Tibial artery (tissue), 4 donors: ENCODE measurements around the gene MLLT1.

Experiments used
- DNase-seq, 2 donors: peaks; one replicate each; pipeline ENCODE4 v3.0.0-alpha.2; 2019
- H3K27ac ChIP-seq, 2 donors: fragments of 200-600 bp; sonication (generic) in 1 of 2; 1 replicate in 1 of 2; 2 replicates in 1 of 2; pipeline ENCODE4 v1.5.1; 2018 to 2019; ENCODE audit warnings: mild to moderate bottlenecking in 1 of 2
- H3K27me3 ChIP-seq, 2 donors: fragments of 200-600 bp; sonication (generic) in 1 of 2; one replicate each; pipeline versions ENCODE4 v1.5.1 to v1.6.0; 2016 to 2019
- H3K36me3 ChIP-seq, 3 donors: fragments of 200-600 bp; sonication (generic) in 2 of 3; one replicate each; pipeline ENCODE4 v1.5.1; 2016 to 2019; ENCODE audit warnings: mild to moderate bottlenecking in 2 of 3
- H3K4me1 ChIP-seq, 4 donors: fragments of 200-600 bp; sonication (generic) in 2 of 4; 1 replicate in 3 of 4; 2 replicates in 1 of 4; pipeline ENCODE4 v1.5.1; 2016 to 2019
- H3K4me3 ChIP-seq, 2 donors: fragments of 200-600 bp; sonication (generic) in 1 of 2; 1 replicate in 1 of 2; 2 replicates in 1 of 2; pipeline ENCODE4 v1.5.1; 2018 to 2019; ENCODE audit warnings: mild to moderate bottlenecking in 2 of 2
- H3K9me3 ChIP-seq, 3 donors: fragments of 200-600 bp; sonication (generic) in 1 of 3; one replicate each; pipeline ENCODE4 v1.5.1; 2016 to 2019
- intact Hi-C: fragments of 100-400 bp; cut with DNase I; formaldehyde crosslinking; loops from one replicate; pipeline ENCODE4 v1.15.0; 2023; ENCODE audit warnings: low total_unique reads
- TF ChIP-seq, protein P1 (sequence below), 2 experiments: fragments of 200-600 bp in 1 of 2; fragments of 450-650 bp in 1 of 2; IDR thresholded peaks; one replicate each; pipeline ENCODE4 v1.5.1; 2017 to 2019; ENCODE audit warnings: antibody characterized with exemption in 2 of 2, mild to moderate bottlenecking in 1 of 2, moderate library complexity in 1 of 2

Gene MLLT1

GRCh38 chr19:6279620-6279930 is 200 bp downstream of the MLLT1 start:
- H3K27ac ChIP-seq: peak overlapping the region; percentile 79 to 82
- no peaks in the 10 kb centered on the region for H3K36me3 ChIP-seq
- peaks cover 5 to 52% (median 46%) of the 10 kb centered on the region in 4 donors for H3K4me1 ChIP-seq
- TF ChIP-seq, protein P1, sequence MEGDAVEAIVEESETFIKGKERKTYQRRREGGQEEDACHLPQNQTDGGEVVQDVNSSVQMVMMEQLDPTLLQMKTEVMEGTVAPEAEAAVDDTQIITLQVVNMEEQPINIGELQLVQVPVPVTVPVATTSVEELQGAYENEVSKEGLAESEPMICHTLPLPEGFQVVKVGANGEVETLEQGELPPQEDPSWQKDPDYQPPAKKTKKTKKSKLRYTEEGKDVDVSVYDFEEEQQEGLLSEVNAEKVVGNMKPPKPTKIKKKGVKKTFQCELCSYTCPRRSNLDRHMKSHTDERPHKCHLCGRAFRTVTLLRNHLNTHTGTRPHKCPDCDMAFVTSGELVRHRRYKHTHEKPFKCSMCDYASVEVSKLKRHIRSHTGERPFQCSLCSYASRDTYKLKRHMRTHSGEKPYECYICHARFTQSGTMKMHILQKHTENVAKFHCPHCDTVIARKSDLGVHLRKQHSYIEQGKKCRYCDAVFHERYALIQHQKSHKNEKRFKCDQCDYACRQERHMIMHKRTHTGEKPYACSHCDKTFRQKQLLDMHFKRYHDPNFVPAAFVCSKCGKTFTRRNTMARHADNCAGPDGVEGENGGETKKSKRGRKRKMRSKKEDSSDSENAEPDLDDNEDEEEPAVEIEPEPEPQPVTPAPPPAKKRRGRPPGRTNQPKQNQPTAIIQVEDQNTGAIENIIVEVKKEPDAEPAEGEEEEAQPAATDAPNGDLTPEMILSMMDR (IDR thresholded peaks at IDR 0.05): no peak
- H3K27me3 ChIP-seq: no peaks in the 10 kb centered on the region
- DNase-seq: no peak
- H3K4me3 ChIP-seq: peak overlapping the region; percentile 80 to 91
- no peaks in the 10 kb centered on the region for H3K9me3 ChIP-seq
- intact Hi-C loops: no loop called here

- intact Hi-C loops: no loop called here
- H3K27me3 ChIP-seq: no peaks in the 10 kb centered on the region
- no peaks in the 10 kb centered on the region for H3K36me3 ChIP-seq
- H3K9me3 ChIP-seq: no peaks in the 10 kb centered on the region
- peaks cover 5 to 58% (median 52%) of the 10 kb centered on the region in 4 donors for H3K4me1 ChIP-seq
- DNase-seq: no peak
- peak overlapping the region; percentile 80 to 91 for H3K4me3 ChIP-seq
- H3K27ac ChIP-seq: peak overlapping the region; percentile 79 to 82
- TF ChIP-seq, protein P1 (IDR thresholded peaks at IDR 0.05): no peak
These were observed 795 bp downstream of the MLLT1 start for GRCh38 chr19:6278740-6279619.

GRCh38 chr19:6278051-6278450 is 1.7 kb downstream of the MLLT1 start:
- DNase-seq: no peak
- intact Hi-C loops: no loop called here
- TF ChIP-seq, protein P1 (IDR thresholded peaks at IDR 0.05): no peak
- no peaks in the 10 kb centered on the region for H3K27me3 ChIP-seq
- no peaks in the 10 kb centered on the region for H3K9me3 ChIP-seq
- no peak overlapping the region for H3K4me3 ChIP-seq
- peaks cover 5 to 65% (median 59%) of the 10 kb centered on the region in 4 donors for H3K4me1 ChIP-seq
- no peaks in the 10 kb centered on the region for H3K36me3 ChIP-seq
- peak overlapping the region; percentile 79 to 82 for H3K27ac ChIP-seq

GRCh38 chr19:6276447-6276846 is 3.3 kb downstream of the MLLT1 start:
- peak; percentile 88 to 89 for DNase-seq
- TF ChIP-seq, protein P1 (IDR thresholded peaks at IDR 0.05): no peak
- H3K9me3 ChIP-seq: no peaks in the 10 kb centered on the region
- H3K4me3 ChIP-seq: peak overlapping the region in 1 of 2 donors; percentile 2
- H3K27me3 ChIP-seq: no peaks in the 10 kb centered on the region
- H3K36me3 ChIP-seq: no peaks in the 10 kb centered on the region
- intact Hi-C loops: no loop called here
- peak overlapping the region; percentile 79 to 82 for H3K27ac ChIP-seq
- H3K4me1 ChIP-seq: peaks cover 5 to 81% (median 75%) of the 10 kb centered on the region in 4 donors

DNA sequence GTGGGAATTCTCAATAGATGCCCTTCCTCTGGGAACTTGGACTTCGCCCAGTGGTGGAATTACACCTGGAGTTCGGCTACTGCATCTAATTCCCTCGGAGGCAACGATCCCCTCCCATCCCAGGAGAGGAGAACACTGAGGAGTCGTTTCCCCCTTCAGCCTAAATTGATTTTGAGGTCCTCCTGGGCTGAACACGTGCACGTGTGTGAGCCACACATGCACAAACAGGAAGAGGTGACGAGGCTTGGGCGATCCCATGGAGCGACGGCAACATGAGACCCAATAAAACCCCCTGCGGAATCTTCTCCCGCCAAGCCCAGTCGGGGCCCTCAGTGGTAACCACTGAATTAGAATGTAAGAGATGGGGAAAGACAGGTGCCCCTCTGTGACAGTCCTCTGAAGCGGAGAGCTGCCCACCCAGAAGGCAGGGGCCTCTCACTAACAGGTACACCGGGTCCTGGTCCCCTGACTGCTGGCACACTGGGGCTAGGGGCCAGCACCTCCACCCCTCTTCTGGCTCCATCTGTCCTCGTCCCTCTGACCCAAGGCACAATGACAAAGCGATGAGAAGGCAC is 4.5 kb downstream of the MLLT1 start:
- TF ChIP-seq, protein P1 (IDR thresholded peaks at IDR 0.05): no peak
- H3K4me3 ChIP-seq: peak overlapping the region in 1 of 2 donors; percentile 42
- H3K27ac ChIP-seq: peak overlapping the region; percentile 79 to 82
- no peak for DNase-seq
- no peaks in the 10 kb centered on the region for H3K9me3 ChIP-seq
- H3K4me1 ChIP-seq: peaks cover 5 to 90% (median 84%) of the 10 kb centered on the region in 4 donors
- no peaks in the 10 kb centered on the region for H3K27me3 ChIP-seq
- intact Hi-C loops: no loop called here
- peaks cover 0 to 3% (median 2%) of the 10 kb centered on the region in 3 donors for H3K36me3 ChIP-seq
